Measurements from ENCODE around the gene KANSL1L.

DNA sequence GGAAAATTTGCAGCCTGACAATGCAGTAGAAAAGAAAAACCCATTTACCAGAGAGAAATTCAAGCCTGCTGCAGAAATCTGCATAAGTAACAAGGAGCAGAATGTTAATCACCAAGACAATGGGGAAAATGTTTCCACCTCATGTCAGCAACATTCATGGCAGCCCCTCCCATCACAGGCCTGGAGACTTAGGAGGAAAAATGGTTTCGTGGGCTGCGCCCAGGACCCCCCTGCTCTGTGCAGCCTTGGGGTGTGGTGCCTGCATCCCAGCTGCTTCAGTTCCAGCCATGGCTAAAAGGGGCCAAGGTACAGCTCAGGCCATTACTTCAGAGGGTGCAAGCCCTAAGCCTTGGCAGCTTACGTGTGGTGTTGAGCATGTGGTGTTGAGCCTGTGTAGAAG lies 115.4 kb downstream of the KANSL1L start:
- no peak for TF ChIP-seq TAF1 (IDR thresholded peaks at IDR 0.05; ENCODE audit: low read depth, low read length)
- TF ChIP-seq POLR2A (IDR thresholded peaks at IDR 0.05; ENCODE audit: low read depth, low read length) = no peak
- no peak for TF ChIP-seq POLR2AphosphoS5 (IDR thresholded peaks at IDR 0.05; ENCODE audit: low read depth, low read length)
- TF ChIP-seq PAX5 (IDR thresholded peaks at IDR 0.05; ENCODE audit: insufficient read depth, low read length, severe bottlenecking) = no peak
- TF ChIP-seq SPI1 (IDR thresholded peaks at IDR 0.05; ENCODE audit: low read depth, low read length) = no peak
- no peak for TF ChIP-seq POU2F2 (IDR thresholded peaks at IDR 0.05; ENCODE audit: low read depth, low read length)
